ENCODE data around the gene ZNF618.

GRCh38 chr9:114060711-114061110 lies 184.6 kb downstream of the ZNF618 start:
- TF ChIP-seq POLR2A (IDR thresholded peaks at IDR 0.05) = no peak
- TF ChIP-seq, protein P1, sequence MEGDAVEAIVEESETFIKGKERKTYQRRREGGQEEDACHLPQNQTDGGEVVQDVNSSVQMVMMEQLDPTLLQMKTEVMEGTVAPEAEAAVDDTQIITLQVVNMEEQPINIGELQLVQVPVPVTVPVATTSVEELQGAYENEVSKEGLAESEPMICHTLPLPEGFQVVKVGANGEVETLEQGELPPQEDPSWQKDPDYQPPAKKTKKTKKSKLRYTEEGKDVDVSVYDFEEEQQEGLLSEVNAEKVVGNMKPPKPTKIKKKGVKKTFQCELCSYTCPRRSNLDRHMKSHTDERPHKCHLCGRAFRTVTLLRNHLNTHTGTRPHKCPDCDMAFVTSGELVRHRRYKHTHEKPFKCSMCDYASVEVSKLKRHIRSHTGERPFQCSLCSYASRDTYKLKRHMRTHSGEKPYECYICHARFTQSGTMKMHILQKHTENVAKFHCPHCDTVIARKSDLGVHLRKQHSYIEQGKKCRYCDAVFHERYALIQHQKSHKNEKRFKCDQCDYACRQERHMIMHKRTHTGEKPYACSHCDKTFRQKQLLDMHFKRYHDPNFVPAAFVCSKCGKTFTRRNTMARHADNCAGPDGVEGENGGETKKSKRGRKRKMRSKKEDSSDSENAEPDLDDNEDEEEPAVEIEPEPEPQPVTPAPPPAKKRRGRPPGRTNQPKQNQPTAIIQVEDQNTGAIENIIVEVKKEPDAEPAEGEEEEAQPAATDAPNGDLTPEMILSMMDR (IDR thresholded peaks at IDR 0.05) = no peak
- no peak for TF ChIP-seq EP300 (IDR thresholded peaks at IDR 0.05)
